ENCODE results near the gene GABRG3.

The GABRG3 gene

DNA sequence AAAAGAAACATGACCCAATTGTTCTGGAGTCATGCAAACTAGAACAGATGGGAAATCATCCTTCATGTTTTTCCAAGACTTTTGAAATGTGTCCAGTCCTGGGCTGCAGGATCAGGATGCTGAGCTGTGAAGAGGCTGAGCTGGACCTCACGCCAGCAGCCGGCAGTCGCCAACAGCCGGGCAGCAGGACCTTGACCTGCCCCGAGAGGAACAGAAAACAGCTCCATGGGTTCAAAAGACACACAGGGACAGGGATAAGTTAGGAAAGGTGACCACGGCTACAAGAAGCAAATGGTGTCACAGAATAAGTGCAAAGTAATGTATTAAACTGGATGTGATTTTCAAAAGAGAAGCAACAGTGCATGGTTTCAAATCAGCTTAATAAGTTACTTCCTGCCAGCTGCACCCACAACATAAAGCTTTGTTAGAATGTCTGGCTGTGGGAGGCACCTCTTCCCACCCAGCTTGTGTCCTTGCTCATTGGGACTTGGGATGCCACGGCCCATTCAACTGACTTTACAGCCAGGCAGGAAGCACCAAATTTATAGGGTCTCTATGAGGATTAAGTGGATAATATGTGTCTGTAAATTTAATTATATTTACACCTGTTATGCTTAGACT lies 266.4 kb downstream of the GABRG3 start:
- DNase-seq (ENCODE audit: extremely low read depth in 1 of 2, low read depth in 1 of 2) = no peak

DNA sequence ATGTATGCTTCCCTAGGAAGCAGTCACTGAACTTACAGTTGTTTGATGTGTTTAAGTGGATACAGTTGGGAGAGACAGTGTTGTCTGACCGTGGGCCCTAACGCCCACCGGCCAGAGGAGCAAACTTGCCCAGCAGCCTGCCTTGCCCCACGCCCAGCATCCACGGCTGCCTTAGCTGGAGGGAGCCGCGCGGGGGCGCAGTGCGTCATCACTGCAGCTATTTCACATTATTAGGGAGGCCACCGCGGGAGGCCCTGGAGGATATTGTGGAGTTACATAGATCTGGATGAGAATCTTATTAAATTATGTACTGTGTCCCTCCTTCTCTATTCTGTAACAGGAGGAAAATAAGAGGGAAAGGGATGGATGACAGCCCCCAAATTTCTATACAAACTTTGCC lies 267.2 kb downstream of the GABRG3 start:
- DNase-seq (ENCODE audit: extremely low read depth in 1 of 2, low read depth in 1 of 2) = no peak

GRCh38 chr15:27238707-27239423 lies 267.9 kb downstream of the GABRG3 start:
- DNase-seq (ENCODE audit: extremely low read depth in 1 of 2, low read depth in 1 of 2) = no peak

GRCh38 chr15:27241943-27242342 lies 271.0 kb downstream of the GABRG3 start:
- DNase-seq (ENCODE audit: extremely low read depth in 1 of 2, low read depth in 1 of 2) = no peak

DNA sequence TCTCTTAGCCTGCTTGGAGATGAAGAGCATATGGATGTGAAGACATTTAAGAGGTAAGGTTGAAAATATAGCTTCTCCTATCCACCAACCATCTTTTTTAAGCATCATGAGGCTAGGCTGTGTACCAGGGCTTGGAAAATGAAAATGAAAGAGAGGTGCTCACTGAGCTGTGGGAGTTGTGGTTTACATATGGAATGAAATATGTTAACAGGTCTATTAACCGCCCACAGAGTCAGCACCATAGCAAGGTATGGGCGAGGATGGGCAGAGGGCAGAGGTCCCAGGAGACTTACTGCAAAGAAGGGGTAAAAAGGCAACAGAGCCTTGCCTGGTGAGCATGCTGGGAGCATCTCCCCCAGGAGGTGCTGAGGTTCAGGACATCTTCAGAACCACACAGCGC lies 273.1 kb downstream of the GABRG3 start:
- no peak for DNase-seq (ENCODE audit: extremely low read depth in 1 of 2, low read depth in 1 of 2)

DNA sequence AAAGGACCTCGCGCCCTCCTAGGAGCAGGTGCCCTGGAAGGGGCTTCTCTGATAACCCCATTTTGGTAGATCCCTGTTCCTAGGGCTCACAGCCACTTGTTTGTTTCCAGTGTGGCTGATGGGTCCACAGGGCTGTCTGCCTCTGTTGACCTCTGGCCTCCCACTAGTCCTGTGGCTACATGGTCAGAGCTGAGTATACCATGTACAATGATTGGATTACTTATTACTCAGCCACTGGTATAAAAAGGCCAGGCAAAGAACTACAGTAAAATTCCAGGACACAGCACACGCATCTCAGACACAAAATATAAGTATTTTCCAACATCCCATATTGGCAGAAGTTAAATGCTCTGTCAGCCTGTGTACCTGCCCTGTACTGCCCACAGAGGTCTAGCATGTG lies 277.3 kb downstream of the GABRG3 start:
- DNase-seq (ENCODE audit: extremely low read depth in 1 of 2, low read depth in 1 of 2) = no peak

GRCh38 chr15:27249046-27249759 lies 278.2 kb downstream of the GABRG3 start:
- DNase-seq (ENCODE audit: extremely low read depth in 1 of 2, low read depth in 1 of 2) = no peak

- DNase-seq (ENCODE audit: extremely low read depth in 1 of 2, low read depth in 1 of 2) = no peak
Observed at GRCh38 chr15:27249760-27250109, 278.8 kb downstream of the GABRG3 start.

GRCh38 chr15:27250223-27250622 lies 279.2 kb downstream of the GABRG3 start:
- DNase-seq (ENCODE audit: extremely low read depth in 1 of 2, low read depth in 1 of 2) = no peak

DNA sequence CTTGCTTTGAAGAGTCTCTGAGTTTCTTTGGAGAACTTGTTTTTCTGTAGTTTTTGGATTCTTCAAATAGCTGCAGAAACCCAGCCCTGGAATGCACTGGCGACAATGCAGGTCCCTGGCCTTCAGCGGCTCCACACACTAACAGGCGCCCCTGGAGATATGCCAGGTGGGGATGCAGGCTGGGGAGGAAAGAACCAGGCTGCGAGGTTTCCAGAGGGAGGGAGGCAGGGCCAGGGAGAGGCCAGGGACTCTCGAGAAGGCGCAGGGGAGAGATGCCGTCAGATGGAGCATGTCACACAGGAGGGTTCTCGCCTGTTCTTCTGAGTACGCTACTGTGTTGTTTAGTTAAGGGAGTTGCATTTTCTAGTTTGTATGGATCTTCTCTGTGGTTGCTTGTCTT lies 283.1 kb downstream of the GABRG3 start:
- DNase-seq (ENCODE audit: extremely low read depth in 1 of 2, low read depth in 1 of 2) = no peak

- no peak for DNase-seq (ENCODE audit: extremely low read depth in 1 of 2, low read depth in 1 of 2)
Observed at GRCh38 chr15:27254801-27255200, 283.8 kb downstream of the GABRG3 start.

DNA sequence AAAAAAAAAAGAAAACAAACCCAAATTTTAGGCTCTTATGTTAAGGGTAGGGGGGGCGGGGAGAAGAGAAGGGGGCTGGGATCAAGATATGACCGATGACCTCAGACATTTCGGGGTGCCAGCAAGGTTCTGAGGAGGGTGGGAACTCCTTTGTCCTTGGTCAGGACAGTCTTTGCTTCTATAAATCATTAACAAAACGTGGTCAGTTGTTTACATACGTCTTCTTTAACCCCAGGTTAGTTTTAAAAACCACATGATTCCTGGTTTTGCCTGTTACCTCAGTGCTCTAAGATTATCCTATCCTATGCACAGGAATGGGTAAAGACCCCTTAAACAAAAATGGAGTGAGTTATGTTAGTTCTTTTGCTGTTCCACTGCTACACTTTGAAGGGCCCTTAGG lies 285.5 kb downstream of the GABRG3 start:
- no peak for DNase-seq (ENCODE audit: extremely low read depth in 1 of 2, low read depth in 1 of 2)

GRCh38 chr15:27258287-27258686 lies 287.3 kb downstream of the GABRG3 start:
- DNase-seq (ENCODE audit: extremely low read depth in 1 of 2, low read depth in 1 of 2) = no peak

GRCh38 chr15:27260523-27260922 lies 289.5 kb downstream of the GABRG3 start:
- DNase-seq (ENCODE audit: extremely low read depth in 1 of 2, low read depth in 1 of 2) = no peak

DNA sequence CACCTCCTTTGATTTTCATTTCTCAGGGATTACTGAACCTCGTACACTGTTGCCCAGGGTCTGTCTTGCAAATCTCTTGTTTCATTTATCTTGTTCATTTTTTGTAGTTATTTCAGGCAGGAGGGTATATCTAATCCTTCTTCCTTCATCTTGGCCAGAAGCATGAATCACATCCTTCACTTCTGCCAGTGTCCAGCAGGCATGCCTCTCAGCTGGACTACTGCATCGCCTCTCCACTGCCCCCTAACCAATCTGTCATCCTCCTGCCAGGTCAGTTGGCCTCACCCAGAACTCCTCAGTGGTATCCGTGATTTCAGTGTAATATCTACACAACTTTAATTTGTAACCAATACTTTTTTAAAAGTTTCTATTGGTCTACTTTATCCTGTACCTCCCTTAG lies 297.9 kb downstream of the GABRG3 start:
- no peak for DNase-seq (ENCODE audit: extremely low read depth in 1 of 2, low read depth in 1 of 2)

- no peak for DNase-seq (ENCODE audit: extremely low read depth in 1 of 2, low read depth in 1 of 2)
Observed at GRCh38 chr15:27271258-27271657, 300.3 kb downstream of the GABRG3 start.

DNA sequence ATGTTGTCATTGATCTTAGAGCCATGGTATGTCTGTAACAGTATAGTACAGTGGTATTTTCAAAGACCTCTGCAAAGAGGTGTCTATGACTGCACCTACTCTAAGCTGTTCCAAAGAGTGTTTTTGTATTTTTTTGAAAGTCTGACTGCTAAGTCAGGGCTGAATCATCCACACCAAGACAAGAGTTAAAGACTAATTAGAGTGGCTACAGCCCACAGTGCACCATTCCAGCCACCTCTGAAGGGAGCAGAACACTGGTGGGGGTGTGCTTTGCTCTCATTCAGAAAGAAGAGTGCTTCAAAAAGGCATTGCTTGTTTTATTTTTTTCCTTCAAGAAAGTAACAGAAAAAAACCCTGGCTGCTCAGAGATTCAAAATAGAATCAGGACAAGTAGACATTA lies 301.4 kb downstream of the GABRG3 start:
- no peak for DNase-seq (ENCODE audit: extremely low read depth in 1 of 2, low read depth in 1 of 2)

- no peak for DNase-seq (ENCODE audit: extremely low read depth in 1 of 2, low read depth in 1 of 2)
Observed at GRCh38 chr15:27273506-27273905, 302.5 kb downstream of the GABRG3 start.

DNA sequence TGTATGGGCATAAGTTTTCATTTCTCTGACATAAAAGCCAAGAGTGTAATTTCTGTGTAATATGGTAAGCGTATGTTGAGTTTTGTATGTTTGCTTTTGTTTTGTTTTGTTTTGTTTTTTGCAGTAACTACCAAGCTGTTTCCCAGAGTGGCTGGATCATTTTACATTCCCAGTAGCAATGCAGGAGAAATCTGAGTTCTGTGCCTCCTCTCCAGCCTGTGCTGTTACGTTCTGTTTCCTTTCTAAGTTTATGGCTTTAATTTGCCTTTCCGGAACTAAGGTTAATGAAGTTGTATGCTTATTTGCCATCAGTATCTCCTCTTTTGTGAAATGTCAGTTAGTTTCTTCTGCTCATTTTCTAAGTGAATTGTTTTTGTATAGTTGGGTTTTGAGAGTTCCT lies 307.8 kb downstream of the GABRG3 start:
- DNase-seq (ENCODE audit: extremely low read depth in 1 of 2, low read depth in 1 of 2) = no peak

DNA sequence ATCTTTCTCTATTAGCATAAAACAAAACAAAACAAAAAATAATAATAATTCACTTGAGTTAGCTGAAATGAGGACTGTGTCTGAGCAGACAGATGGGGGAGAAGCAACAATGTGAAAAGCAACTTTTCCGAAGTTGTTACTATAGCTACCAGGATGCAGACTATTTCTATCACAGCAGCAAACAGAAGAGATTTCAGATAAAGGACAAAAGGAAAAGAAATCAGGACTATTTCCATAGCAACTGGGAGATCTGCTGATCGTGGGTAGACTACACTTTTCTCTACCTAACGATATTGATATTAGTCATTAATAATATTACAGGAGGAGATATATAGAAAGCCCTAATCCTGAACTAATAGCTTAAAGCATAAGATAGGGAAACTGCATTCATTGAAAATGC lies 321.7 kb downstream of the GABRG3 start:
- DNase-seq (ENCODE audit: extremely low read depth in 1 of 2, low read depth in 1 of 2) = no peak

GRCh38 chr15:27293607-27294006 lies 322.6 kb downstream of the GABRG3 start:
- no peak for DNase-seq (ENCODE audit: extremely low read depth in 1 of 2, low read depth in 1 of 2)

- no peak for DNase-seq (ENCODE audit: extremely low read depth in 1 of 2, low read depth in 1 of 2)
Observed at GRCh38 chr15:27317736-27318135, 346.8 kb downstream of the GABRG3 start.

All from stimulated activated CD8-positive, alpha-beta memory T cell treated with anti-CD3 and anti-CD28 coated beads, Interleukin-7, amount 100 ng/mL, for 48 hours (primary cell).